ENCODE data around the gene RERGL.
"Not testable (repeated sequence)": the region's sequence is repeated elsewhere in the genome, so short reads cannot be mapped to it uniquely, and the experiment has no call there.

The RERGL gene

DNA sequence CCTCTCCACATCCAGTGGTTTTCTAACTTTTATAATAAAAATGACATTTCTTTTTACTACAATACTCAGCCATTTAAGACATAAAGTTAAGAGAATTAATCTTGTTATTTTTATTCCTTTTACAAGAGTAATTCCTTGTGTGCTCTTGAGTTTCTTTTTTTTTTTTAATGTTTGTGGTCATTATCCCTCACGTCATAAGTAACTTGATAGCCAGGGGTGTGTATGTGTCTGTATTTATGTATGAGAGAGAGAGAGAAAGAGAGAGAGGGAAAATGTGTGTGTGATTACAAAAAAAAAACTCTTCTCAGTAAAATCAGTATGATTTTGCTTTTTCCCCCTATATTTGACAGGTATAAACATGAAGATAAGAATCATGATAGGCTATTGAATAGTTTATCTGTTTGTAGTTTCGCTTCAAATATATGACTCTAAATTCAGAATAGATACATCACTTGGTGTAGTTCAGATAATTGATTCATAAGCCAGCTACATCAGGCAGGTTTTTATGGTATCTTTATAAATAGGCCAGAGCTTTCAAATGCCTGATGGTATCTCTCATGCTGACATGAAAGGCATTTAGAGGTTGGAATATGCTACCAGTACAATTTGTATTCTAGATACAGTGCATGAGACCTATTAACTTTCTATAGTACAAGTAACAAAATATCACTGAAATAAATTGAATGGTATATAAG, 34.9 kb downstream of the RERGL start:
- ATAC-seq = no peak
- TF ChIP-seq ZNF8 (CRISPR knock-in tag; IDR thresholded peaks at IDR 0.05) (no peak), TOX (CRISPR knock-in tag; IDR thresholded peaks at IDR 0.05; ENCODE audit: borderline replicate concordance) (no peak)

DNA sequence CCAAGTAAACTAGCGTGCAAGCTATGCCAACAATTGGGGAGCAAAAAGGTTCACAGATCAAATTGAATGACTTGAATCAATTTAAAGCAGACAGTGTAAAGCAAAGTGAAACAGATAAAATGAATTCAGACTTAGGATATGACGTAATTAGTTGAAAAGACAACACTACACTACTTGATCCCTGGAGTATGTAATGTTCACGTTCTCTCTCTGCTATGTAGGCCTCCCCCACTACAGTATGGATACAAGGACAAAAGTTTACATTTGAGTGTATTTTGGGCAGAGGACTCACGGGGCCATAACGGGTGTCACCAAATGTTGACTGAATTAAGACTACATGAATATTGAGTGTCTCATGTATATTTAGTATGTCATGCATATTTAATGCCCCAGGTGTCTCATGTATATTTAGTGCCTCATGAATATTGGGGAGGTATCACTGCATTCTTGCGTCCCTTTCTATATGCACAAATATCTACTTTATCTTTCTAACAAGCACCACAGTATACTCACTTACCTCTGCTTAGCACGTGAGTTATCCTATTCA, 44.5 kb downstream of the RERGL start:
- ATAC-seq = no peak; the same call in 2 of the 3 replicates
- no peak for TF ChIP-seq TCF4 (CRISPR knock-in tag; IDR thresholded peaks at IDR 0.05; ENCODE audit: borderline replicate concordance)
- TF ChIP-seq, protein P1, sequence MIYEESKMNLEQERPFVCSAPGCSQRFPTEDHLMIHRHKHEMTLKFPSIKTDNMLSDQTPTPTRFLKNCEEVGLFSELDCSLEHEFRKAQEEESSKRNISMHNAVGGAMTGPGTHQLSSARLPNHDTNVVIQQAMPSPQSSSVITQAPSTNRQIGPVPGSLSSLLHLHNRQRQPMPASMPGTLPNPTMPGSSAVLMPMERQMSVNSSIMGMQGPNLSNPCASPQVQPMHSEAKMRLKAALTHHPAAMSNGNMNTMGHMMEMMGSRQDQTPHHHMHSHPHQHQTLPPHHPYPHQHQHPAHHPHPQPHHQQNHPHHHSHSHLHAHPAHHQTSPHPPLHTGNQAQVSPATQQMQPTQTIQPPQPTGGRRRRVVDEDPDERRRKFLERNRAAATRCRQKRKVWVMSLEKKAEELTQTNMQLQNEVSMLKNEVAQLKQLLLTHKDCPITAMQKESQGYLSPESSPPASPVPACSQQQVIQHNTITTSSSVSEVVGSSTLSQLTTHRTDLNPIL (CRISPR knock-in tag; IDR thresholded peaks at IDR 0.05; ENCODE audit: low read depth) = no peak
- TF ChIP-seq ZFP3 (CRISPR knock-in tag; IDR thresholded peaks at IDR 0.05) = no peak
- TF ChIP-seq ZFP30 (CRISPR knock-in tag; IDR thresholded peaks at IDR 0.05) = no peak
- TF ChIP-seq RARB (CRISPR knock-in tag; IDR thresholded peaks at IDR 0.05) = no peak
- TF ChIP-seq, protein P2, sequence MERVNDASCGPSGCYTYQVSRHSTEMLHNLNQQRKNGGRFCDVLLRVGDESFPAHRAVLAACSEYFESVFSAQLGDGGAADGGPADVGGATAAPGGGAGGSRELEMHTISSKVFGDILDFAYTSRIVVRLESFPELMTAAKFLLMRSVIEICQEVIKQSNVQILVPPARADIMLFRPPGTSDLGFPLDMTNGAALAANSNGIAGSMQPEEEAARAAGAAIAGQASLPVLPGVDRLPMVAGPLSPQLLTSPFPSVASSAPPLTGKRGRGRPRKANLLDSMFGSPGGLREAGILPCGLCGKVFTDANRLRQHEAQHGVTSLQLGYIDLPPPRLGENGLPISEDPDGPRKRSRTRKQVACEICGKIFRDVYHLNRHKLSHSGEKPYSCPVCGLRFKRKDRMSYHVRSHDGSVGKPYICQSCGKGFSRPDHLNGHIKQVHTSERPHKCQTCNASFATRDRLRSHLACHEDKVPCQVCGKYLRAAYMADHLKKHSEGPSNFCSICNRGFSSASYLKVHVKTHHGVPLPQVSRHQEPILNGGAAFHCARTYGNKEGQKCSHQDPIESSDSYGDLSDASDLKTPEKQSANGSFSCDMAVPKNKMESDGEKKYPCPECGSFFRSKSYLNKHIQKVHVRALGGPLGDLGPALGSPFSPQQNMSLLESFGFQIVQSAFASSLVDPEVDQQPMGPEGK (CRISPR knock-in tag; IDR thresholded peaks at IDR 0.05; ENCODE audit: borderline replicate concordance) = no peak
- TF ChIP-seq SNAI2 (CRISPR knock-in tag; IDR thresholded peaks at IDR 0.05) = no peak
- no peak for TF ChIP-seq PPARA (CRISPR knock-in tag; IDR thresholded peaks at IDR 0.05; ENCODE audit: borderline replicate concordance)
- no peak for TF ChIP-seq OSR1 (CRISPR knock-in tag; IDR thresholded peaks at IDR 0.05)
- TF ChIP-seq, protein P3, sequence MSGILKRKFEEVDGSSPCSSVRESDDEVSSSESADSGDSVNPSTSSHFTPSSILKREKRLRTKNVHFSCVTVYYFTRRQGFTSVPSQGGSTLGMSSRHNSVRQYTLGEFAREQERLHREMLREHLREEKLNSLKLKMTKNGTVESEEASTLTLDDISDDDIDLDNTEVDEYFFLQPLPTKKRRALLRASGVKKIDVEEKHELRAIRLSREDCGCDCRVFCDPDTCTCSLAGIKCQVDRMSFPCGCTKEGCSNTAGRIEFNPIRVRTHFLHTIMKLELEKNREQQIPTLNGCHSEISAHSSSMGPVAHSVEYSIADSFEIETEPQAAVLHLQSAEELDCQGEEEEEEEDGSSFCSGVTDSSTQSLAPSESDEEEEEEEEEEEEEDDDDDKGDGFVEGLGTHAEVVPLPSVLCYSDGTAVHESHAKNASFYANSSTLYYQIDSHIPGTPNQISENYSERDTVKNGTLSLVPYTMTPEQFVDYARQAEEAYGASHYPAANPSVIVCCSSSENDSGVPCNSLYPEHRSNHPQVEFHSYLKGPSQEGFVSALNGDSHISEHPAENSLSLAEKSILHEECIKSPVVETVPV (CRISPR knock-in tag; IDR thresholded peaks at IDR 0.05) = no peak
- no peak for TF ChIP-seq ZC3H10 (CRISPR knock-in tag; IDR thresholded peaks at IDR 0.05)

DNA sequence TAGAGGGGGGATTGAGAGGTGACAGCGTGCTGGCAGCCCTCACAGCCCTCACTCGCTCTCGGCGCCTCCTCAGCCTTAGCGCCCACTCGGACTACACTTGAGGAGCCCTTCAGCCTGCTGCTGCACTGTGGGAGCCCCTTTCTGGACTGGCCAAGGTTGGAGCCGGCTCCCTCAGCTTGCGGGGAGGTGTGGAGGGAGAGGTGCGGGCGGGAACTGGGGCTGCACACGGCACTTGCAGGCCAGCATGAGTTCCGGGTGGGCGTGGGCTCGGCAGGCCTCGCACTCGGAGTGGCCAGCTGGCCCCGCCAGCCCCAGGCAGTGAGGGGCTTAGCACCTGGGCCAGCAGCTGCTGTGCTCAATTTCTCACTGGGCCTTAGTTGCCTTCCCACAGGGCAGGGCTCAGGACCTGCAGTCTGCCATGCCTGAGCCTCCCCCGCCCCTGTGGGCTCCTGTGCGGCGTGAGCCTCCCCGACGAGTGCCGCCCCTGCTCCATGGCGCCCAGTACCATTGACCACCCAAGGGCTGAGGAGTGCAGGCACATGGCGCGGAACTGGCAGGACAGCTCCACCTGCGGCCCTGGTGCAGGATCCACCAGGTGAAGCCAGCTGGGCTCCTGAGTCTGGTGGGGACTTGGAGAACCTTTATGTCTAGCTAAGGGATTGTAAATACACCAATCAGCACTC, 49.8 kb downstream of the RERGL start:
- not testable (repeated sequence) for ATAC-seq

All from SK-N-SH treated with all-trans-retinoic acid at 6 μM for 48 hours (cell line).